CD1c-positive myeloid dendritic cell (primary cell): ENCODE data around the gene VSTM2B.

ENCODE experiments used
- DNase-seq: peaks from one replicate; pipeline ENCODE4 v3.0.0-alpha.2; 2016; ENCODE audit errors: extremely low spot score

The VSTM2B gene

DNA sequence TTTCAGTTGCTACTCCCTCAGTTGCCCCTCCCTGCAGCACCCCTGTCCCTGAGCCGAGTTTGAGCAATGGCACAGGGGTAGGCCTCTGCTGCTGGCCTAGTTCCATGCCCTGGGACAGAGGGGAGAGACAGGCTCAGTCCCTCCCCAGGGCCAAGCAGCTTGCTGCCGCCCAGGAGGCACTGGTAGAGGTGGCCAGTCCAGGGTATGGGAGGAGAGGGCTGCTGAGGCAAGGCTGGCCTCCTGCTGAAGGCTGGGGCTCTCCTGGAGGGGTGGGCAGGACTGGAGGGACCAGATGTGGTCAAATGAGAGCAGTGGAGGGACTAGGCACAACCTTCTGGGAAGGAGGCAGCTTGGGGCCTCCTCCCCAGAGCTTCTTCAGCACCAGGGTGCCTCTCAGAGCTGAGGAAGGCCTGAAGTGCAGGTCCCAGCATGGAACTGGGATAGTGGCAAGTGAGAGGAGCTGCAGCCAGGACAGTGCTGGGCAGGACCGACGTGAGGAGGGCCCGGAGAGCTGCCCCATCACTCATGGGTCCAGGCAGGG is 29.8 kb upstream of the VSTM2B start:
- DNase-seq = no peak

DNA sequence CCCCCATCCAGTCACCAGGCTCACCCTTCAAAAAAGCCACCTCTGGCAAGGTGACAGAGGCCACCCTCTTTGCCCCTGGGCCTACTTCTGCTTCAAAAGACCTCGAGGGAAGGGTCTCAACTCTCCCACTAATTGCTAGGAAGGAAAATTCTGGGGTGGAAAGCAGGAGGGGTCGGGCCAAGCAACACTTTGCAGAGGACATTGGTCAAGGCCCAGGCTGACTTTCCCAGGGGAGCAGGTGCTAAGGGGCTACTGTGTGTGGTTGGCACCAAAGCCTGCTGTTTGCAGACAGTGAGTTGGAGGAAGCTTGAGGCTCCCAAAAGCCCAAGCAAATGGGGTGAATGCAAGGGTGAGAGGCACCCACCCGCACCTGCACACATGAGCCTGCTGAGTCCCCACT is 28.6 kb upstream of the VSTM2B start:
- no peak for DNase-seq

DNA sequence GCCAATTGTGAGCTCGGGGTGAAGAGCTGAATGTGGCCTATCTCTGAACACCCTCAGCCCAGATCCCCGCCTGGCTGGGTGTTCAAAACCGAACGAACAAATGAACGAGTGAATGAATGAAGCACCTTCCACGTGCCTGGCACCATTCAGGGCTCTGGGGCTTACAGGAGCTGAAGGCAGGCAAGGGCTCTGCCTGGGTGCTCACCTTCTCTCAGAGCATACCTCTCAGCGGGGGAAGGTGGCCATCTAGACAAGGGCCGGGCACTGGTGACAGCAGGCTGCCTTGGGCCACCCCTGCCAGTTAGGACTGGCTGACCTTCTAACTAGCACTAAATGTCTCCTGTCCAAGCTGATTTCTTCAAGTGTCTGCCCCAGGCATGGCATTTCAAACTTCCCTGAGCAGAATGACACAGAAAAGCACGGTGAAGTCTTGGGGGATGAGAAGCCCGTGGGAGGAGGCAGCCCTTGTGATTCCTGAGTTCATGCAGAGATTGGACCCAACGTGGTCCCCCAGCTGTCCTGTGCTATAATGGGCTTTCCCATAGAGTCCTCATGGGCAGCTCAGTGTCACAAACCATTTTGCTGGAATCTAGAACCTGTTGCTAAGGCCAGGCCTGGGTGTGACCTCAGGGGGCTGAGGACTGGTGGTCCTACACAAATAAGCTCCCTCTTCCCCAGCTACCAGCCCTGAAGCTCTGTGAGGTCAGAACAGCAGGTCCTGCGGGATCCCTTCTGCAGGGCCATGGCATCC is 27.9 kb upstream of the VSTM2B start:
- no peak for DNase-seq

DNA sequence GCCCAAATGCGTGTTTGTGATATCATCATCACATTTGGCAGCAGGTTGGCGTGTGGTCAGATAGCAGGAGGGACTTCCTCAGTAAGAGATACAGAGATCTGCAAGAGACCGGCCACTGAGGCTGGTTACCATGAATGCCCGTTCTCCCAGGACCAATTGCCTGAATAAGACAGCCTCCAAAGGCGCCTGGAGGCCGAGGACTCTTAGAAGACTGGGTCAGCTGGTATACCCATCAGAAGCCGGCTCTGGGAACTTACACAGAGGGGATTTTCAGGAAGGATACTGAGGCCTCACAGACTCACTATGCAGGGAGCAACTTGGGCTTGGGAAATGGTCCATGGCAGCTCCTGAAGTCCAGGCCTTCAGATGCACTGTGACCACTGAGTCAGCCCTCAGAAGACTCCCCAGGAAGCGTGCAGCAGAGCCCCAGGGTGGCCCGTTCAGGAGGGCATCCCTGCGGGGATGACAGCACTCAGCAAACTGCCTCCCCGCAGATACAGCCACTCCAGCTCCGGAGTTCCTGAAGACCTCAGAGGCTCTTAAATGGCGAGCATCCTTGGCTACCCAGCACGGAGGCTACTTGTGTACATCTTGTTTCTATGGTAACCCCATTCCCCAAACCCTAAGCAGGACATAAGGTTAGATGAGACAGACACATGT is 26.4 kb upstream of the VSTM2B start:
- DNase-seq = no peak

DNA sequence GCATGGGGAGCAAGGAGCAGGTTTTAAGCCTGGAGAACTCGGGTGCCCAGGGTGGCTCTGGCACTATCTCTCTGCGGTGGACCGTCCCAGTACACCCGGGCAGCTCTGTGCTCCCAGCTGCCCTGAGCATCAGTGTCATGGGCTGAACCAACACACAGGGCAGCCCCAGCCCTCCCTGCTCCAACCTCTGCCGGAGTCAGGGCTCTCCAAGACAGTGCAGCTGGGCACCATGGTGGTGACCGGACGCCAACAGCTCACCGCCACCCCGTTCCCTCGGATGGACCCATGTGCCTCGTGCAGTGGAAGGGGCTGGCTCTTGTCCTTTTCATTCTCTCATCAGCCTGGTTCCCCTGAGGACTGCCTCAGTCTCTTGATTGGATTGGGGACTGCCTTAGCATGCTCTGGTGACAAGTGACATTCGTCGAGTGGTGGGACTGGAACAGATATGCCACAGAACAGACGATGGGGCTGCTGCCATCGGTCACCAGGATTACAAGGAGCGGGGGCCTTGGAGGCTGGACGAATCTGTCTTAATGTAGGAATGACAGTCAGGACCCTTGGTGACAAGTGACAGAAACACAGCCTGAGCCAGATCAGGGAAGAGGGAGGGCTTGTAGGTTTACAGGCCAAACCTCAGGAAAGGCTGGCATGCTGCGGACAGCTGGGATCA is 25.7 kb upstream of the VSTM2B start:
- no peak for DNase-seq

DNA sequence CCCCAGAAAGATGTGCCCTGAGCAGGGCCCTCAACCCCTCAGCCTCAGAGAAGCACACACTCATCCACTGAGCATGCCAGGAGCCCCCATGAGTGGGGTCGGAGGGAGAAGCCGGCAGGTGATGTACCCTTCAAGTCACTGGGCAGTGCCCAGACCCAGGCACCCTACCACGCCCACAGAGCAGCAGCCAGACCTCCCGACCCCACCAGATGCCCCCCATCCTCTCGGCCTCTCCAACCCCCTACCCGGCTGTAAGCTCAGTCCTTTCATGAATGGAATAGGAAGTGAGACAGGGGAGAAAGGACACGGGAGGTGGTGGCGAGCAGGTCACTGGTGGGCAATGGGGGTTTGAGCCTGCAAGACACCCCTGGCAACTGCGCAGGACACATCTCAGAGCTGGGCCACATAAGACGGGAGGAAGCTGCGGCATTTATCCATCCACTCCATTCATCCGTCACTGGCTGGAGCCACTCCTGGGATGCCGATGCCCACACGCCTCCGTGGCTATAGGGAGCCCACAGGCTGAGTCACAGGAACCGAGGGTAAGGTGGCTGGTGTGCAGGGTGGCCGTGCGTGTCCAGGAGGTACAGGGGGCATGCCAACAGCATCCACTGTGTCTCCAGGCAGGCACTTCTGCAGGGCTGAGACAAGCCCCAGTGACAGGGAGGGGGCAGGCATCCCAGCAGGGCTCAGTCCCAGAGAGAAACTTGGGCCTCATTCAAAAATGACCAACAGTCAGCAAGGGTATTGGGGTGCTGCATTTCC is 23.8 kb upstream of the VSTM2B start:
- DNase-seq = no peak

DNA sequence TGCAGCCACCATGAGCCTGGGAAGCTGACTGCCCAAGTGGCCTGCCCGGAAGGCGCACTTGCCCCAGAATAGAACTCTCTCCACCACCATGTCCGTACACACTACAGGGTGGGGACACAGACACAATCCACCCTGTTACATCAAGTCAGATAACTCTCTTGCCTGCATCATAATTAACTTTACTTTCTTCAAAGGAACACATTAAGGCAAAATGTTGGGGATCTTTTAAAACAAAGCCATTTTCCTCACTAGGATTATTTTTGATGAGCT is 23.3 kb upstream of the VSTM2B start:
- DNase-seq = no peak

DNA sequence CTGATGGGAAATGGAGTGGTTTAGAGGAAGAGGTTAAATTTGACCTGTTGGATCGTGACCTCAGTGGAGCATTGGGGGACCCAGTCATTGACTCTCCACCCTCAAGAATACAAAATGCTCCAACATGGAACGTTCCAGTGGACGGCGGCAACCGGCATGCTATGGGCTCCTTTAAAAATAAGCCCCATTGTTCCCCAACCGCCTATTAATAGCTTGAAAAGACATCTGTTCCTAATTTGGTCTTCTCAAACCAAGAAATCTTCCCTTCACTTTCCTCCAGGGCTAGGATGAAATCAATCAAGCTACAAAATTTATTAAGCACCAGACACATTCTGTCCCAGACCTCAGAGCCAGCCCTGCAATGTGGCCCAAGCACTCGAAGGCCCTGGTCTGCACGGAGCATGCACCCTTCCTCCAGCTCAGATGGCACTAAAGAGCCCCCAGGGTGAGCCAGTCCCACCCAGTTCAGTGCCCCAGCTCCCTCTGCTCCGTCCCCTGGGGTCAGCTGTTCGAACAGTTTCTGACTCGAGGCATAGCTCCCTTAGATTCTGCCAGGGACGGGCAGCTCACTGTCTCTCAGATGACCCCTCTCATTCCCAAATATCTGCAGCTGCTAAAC is 22.5 kb upstream of the VSTM2B start:
- DNase-seq = no peak

DNA sequence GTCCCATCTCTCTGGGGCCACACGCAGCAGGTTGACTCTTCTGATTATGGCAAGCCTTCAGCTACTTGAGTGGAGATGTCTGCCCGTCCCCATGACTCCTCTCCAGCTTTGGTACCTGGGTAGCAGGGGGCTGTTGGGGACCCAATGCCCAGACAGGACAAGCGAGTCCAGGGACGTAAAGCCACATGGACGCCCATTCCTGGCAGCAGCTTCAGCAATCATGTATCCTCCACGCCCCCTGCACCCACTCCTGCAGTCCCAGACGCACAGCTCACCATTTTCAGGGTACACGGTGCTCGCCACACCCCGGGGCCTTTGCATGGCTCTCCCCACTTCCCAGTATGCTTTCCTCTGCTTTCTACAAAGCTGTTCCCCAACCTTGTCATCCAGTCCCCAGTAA is 22.0 kb upstream of the VSTM2B start:
- no peak for DNase-seq

DNA sequence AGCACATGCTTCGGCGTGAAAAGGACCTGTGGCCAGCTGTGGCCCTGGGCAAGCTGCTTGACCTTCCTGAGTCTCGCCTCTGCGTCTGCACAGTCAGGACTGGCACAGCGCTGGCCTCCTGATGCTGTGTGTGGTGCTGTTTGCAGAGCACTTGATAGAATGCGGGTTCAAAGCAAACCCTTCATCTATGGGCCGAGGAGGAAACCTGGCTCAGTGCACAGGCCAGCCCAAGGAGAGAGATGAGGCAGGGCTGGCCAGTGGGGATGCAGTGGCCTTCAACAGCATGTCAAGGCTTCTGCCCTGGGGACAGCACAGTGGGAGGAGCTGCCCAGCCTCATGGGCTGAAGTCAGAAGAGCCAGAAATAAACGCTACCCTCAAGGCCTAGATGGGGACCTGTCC is 21.3 kb upstream of the VSTM2B start:
- DNase-seq = no peak

DNA sequence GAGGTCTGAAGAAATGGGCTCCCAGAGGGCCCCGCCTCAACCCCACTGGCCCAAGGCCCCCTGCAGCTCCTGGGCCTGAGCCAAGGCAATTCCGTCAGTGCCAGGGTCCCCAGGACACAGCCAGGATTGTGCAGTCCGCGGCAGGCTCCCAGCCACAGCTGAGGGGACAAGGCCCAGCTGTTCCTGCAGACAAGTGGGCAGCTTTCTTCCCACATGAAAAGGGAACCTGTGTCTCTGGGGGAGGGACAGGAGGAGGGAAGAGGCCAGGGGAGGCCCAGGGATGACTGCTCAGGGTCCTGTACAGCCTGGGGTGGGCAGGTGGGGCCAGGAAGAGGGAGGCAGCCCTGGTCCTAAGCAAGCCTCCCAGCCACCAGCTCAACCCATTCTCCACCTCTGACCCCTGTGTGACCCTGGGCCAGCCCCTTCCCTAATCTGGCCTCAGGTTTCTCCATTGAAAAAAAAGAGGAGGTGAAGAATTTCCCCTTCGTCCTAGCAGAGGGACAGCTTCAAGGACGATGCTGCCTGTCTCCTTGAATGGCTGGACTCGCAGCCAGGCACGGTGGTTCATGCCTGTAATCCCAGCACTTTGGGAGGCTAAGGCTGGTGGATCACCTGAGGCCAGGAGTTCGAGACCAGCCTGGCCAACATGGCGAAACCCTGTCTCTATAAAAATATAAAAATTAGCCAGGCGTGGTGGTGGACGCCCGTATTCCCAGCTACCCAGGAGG is 20.5 kb upstream of the VSTM2B start:
- no peak for DNase-seq

DNA sequence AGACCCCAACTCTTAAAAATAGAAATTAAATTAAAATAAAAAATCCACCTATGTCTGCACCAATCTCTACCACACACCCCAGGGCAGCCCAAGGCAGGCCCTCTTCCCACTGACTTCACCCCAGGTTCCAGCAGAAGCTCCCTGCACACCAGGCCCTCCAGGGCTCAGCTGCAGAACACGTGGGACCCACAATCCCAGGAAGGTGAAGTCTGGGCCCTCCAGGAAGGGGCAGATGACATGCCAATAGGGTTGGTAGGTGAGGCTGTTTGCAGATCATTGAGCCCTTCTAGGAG is 19.2 kb upstream of the VSTM2B start:
- no peak for DNase-seq

DNA sequence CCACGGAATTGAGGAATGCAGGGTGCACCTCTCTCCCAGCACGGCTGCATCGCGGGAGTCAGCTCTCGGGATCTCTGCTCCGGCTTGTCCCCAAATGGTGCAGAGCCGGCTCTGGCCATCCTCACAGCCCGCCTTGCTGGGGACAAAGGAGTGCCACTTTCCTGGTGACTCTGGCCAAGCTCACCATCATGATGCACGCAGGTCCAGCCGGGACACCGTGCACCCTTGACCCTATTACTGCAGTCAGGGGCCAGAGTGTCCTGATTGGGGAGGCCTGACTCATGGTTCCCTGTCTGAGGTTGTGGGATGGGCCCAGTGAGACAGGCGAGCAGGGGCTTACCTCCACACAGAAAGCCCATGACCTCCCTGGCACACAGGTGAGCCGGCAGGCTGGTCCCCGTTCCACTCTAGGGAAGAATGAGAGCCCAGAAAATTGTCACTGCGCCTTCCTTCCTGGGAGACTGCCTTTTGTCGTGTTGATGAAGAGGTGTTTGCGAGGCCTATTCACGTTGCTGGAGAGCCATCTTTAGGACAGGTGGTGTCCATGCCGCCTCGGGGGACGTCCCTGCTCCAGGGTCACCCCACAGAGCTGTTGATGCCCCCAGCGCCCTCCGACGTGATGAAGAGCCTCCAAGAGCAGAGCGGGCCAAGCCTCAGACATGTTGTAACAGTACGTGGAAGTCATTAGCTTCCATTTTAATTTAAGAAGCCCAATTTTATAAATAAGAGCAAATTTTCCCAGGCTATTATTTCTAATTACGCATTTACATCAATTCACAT is 18.5 kb upstream of the VSTM2B start:
- DNase-seq = no peak

DNA sequence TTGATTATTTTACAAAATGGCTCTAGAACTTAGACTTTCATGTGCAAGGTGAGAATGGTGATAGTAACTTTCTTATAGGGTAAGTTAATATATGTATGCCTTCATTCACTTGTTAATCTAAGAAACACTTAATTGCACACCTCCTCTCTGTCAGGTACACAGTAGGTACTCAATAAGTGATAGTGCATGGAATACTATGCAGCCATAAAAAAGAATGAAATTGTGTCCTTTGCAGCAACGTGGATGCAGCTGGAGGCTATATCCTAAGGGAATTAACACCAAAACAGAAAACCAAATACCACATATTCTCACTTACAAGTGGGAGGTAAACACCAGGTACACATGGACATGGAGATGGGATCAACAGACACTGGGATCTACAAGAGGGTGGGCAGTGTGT is 17.6 kb upstream of the VSTM2B start:
- no peak for DNase-seq

DNA sequence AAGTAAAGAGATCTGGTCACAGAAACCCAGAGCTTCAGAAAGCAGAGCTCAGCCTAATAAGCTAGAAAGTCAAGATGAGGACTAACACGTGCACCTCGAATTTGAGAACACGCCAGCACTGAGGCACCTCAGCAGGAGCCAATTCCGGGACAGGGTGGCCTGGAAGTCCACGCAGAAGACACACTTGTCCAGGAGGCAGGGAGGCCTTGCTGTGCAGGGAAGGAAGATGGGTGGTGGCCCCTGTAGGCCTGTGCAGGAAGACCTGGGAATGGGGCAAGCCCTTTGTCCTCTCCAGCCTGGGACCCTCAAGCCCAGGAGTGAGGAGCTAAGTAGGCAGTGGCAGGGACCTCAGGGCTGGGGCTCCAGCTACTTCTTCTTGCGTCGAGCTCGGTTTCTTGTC is 16.3 kb upstream of the VSTM2B start:
- DNase-seq = no peak

DNA sequence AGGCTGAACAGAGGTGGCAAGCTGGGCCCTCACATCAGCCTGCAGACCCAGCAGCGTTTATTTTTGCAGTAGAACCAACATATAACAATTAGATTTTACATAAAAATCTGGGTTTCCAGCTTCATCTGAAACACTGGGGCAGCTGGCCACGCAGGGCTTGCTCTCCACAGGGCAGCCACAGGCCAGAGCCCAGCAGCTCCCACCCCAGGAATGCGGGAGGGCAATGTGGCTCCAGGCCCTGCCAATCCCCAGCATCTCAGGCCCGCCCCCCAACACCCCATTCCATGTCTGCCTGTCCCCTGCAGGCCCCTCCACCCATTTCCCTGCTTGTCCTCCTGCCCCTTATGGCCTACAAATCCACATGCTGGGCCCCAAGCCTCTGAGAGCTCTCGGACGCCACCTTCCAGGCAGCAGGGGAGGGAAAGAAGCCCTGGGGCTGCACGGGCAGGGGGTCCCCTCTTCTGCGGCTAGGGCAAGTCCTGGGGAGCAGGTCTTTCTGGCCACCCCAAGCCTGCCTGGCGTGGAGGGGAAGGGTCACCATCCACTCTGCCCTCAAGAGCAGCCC is 15.0 kb upstream of the VSTM2B start:
- DNase-seq = no peak

DNA sequence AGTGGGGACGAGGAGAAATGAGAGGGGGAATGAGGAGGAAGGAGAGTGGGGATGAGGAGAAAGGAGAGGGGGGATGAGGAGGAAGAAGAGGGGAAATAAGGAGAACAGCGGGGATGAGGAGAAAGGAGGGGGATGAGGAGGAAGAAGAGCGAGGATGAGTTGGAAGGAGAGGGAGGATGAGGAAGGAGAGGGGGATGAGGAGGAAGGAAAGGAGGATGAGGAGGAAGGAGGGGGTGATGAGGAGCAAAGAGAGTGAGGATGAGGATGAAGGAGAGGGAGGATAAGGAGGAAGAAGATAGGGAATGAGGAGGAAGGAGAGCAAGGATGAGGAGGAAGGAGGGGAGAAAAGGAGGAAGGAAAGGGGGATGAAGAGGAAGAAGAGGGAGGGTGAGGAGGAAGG is 14.0 kb upstream of the VSTM2B start:
- DNase-seq = no peak

DNA sequence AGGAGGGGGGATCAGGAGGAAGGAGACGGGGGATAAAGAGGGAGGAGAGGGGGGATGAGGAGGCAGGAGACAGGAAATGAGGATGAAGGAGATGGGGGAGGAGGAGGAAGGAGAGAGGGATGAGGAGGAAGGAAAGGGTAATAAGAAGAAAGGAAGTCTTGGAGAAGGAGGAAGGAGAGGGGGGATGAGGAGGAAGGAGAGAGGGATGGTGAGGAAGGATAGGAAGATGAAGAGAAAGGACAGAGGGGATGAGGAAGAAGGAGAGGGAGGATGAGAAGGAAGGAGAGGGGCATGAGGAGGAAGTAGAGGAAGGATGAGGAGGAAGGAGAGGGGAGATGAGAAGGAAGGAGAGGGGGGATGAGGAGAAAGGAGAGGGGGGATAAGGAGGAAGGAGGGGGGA is 13.0 kb upstream of the VSTM2B start:
- DNase-seq = no peak

DNA sequence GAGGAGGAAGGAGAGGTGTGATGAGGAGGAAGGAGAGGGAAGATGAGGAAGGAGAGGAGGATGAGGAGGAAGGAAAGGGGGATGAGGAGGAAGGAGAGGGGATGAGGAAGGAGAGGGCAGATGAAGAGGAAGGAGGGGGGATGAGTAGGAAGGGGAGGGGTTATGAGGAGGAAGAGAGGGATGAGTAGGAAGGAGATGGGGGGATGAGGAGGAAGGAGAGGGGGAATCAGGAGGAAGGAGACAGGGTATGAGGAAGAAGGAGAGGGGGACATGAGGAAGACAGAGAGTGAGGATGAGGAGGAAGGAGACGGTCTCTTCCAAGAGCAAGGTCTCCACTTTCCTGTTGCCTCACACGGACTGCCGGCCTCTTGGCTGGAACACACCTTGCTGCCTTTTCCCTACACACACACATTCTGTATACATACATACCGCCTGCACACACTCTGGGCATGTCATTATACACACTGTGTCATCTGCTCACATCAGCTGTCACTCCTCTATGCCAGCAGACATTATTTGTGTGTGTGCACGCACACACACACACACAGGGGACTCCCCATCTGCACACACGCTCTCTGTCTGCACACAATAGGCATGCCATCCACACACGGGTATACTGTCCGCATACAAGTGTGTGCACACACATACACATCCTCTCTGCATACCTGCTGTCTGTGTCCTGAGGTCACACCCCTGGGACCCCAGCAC is 11.1 kb upstream of the VSTM2B start:
- DNase-seq = no peak

DNA sequence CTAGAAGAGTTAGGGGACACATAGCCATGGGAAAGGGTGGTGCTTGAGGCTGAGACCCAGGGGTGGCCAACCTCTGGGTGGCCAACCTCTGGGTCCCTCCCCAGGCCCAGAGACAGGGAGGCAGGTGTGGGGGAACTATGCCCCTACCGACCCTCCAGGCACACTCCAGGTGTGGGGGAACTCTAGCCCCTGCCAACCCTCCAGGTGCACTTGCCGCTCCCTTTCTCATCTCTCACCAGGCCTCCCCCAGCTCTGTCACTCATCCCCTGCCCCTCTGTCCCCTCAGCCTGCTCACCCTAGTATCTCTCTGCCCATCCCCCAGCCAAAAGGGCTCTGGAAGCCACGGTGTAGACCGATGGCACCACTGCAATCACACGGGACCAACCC is 10.6 kb upstream of the VSTM2B start:
- DNase-seq = no peak
